Lung microvascular endothelial cell (primary cell): ENCODE results near the gene MMP25. TPM values are rescaled to one million over a fixed set of nuclear protein-coding genes. Genes with fewer than 3 reads are reported as not detected.

Experiments used
- DNase-seq, 2 donors: peaks; one replicate each; pipeline versions ENCODE4 v3.0.0 to v3.0.0-alpha.2; 2010; ENCODE audit warnings: low read depth in 2 of 2
- total RNA-seq: library from RNA; depleted of rRNA; stranded (reverse); fragments of >200 nt; gene quantifications from 2 replicates; pipeline ENCODE4 v1.2.1, GENCODE V29; 2014

MMP25 gene
- total RNA-seq, 1 donor from 2014 or later: under 0.01 TPM

GRCh38 chr16:3091551-3091950 lies 45.2 kb downstream of the MMP25 start:
- no peak for DNase-seq

- DNase-seq: no peak
These were observed 46.2 kb downstream of the MMP25 start for GRCh38 chr16:3092501-3092941.

DNA sequence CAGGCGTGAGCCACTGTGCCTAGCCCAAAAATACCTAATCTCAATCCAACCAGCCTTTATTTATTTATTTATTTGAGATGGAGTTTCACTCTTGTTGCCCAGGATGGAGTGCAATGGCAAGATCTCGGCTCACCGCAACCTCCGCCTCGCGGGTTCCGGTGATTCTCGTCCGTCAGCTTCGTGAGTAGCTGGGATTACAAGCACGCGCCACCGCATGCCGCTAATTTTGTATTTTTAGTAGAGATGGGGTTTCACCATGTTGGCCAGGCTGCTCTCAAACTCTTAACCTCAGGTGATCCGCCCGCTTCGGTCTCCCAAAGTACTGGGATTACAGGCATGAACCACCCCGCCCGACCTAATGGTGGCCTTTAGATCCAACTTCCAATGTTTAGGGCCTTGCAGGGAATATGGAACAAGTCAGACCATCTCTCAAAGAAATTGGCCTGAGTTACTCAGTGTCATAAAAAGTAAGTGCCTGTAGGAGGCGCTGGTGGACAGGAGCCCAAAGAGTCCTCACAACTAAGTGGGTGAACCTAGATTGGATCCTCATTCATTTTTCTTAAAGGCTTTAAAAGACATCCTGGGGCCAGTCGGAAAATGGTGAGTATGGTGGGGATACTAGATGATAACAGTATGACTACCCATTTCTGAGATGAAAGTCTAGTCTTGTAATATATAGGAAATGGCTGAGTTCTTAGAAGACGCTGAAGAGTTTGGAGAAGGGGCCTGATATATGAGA lies 48.1 kb downstream of the MMP25 start:
- peak; percentile 75 for DNase-seq

- peak; percentile 32 to 35 for DNase-seq
These were observed 49.5 kb downstream of the MMP25 start for GRCh38 chr16:3095869-3096268.

DNA sequence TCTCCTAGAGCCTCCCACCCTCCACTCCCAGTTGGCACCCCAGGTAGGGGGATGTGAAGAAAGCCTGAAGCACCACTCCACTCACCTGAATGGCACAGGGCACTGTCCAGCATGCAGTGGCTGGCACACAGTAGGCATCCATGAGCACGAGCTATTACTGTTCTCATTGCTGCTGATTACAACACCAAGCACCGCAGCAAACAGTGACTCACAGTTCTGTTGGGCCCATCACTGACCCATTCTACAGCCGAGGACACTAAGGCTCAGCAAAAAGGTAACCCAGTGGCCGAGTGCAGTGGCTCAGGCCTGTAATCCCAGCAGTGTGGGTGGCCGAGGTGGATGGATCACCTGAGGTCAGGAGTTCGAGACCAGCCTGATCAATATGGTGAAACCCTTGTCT lies 50.0 kb downstream of the MMP25 start:
- no peak for DNase-seq

DNA sequence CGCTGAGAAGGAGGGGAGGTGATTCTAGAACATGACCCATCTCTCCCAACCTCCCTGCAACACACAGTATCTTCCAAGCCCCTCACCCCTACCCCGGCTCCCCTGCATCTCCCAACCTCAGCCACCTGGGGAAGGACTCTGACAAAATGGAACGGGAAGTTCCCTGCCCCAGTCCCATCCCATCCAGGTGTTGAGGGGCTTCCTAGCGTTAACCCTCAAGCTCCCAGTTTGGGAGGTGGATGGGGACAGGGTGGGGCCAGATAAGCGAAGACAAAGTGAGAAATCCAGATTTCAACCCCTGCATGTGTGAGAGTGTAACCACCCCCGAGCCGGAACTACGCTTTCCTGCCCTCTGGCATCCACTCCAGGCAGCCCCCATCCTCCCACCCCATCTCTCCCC lies 50.9 kb downstream of the MMP25 start:
- no peak for DNase-seq

- no peak for DNase-seq
These were observed 52.4 kb downstream of the MMP25 start, which contains the start of gene ZSCAN10 for GRCh38 chr16:3098459-3099394. ZSCAN10 (minus strand) TSS chr16:3099294; CDS start chr16:3092937, 6,357 bp downstream.

DNA sequence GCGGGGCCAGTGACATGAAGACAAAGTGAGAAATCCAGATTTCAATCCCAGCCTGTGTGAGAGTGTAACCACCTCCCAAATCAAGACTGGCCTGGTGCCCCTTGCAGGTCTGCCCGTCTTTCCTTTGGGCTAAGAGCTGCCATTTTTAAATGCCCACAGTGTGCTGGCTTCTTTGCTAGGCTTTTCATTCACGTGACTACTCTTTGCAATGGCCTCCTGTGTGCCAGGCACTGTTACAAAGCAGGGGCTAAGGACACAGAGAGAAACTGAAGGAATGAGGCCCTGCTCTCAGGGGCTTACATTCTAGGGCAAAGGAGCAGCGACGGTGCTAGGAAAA lies 53.0 kb downstream of the MMP25 start:
- no peak for DNase-seq

DNA sequence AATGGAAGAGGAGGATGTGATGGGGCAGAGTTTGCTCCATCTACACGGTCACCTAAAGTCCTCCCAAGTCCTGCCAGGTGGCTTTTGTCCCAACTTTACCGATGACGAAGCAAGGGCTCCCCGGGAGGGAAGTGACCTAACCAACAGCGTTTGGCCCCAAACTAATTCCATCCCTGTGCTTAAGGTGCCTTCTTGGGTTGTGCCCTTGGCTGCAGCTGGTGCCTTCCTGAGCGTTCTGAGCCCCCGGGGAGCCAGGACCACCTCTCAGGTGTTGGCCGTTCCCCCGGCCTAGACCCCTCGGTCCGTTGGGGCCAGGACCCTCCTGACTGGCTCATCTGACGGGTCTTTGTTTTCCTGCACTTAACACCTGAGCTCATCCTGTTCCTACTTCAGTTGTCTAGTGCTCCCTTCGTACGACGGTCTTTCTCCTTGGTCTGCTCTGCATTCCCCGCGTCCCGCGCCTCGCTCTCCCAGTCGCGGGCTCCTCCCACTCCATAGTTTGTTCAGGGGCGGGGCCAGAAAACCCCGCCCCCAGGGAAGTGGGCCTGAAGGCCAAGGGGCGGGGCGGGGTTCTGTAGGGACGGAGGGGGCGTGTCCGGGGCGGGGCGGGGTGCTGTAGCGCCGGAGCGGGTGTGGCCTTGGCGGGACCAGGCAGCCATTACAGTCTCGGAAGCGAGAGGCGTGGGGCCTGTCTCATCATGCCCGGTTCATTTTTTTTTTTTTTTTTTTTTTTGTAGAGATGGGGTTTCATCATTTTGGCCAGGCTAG lies 53.6 kb downstream of the MMP25 start:
- peak; percentile 90 to 93 for DNase-seq

DNA sequence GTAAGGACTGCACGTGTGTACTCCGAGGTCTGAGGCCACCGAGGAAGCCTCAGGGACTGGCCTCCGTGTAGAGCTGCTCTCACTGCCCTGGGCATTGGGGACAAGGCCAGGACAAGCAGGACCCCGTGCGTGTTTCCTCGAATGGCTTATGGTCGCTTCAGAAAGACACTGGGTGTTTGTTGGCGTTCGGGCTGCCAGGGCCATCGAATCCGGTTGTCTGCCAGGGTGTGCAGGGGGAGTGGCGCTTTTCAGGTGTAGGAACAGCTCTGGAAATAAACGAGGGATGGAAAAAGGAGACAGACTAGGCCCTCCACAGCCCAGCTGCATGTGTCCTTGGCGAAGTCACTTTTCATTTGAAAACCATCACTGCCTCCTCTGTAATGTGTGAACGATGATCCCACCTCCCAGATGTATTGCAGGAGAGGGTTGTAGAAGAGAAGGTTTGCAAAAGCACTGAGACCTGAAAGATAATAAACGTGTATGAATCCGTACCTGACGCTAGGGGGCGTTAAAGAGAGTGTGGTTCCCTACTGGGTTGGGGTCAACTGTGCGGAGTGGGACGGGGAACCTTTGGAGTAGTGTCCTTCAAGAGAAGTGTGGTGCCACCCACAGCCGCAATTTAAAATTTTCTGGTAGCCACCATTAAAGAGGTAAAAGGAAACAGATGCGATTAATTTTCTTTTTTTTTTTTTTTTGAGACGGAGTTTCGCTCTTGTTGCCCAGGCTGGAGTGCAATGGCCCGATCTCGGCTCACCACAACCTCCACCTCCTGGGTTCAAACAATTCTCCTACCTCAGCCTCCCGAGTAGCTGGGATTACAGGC lies 54.9 kb downstream of the MMP25 start:
- peak; percentile 52 to 70 for DNase-seq

- peak; percentile 83 to 92 for DNase-seq
These were observed 55.6 kb downstream of the MMP25 start for GRCh38 chr16:3101841-3102470.

DNA sequence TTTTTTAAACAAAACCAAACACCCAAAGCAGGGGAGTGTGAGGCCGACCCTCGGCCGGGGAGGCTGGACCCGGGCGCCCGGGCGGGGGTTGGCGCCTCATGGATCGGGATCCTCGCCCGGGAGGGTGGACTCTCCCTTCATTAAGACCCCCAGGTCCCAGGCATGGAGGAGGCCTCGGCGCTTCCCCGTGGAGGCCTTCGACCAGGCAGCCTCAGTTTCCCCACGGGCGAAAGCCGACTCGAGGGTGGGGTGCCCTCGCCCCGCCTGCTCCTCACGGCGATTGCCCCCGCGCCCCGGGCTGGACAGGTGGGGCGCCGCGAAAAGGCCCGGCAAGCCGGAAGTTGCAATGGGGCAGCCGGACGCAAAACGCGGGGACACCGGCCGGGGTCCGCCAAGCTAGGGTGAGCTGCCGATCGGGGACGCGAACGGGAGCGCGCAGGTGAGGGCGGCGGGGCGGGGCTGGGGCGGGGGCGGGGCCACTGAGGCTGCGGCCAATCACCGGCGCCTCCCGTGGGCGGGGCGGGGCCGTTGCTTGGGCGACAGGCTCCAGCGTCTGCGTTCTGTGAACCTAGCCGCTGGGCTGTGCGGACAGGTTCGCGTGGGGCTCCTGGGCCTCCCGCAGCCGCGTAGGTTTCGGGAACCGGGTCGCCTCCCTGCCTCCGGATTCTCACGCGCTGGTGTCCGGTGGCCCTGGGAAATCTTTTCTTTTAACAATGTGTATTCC lies 60.0 kb downstream of the MMP25 start:
- DNase-seq: peak; percentile 83 to 94

Other genes with a start within 250 kb of the MMP25 start
- gene PRSS41, start 248.1 kb upstream of the MMP25 start, total RNA-seq: not detected in 2 replicates
- gene PRSS21, start 229.3 kb upstream of the MMP25 start, total RNA-seq: 0.40 and 2.2 TPM in 2 replicates
- gene ZG16B, start 216.3 kb upstream of the MMP25 start, total RNA-seq: 0.65 TPM in 1 of 2 replicates, not detected in the other
- not detected in 2 replicates for gene PRSS22, start 188.4 kb upstream of the MMP25 start, total RNA-seq
- 28.3 and 32.1 TPM in 2 replicates for gene FLYWCH2, start 163.3 kb upstream of the MMP25 start, total RNA-seq
- gene FLYWCH1, start 134.6 kb upstream of the MMP25 start, total RNA-seq: 17.7 and 17.9 TPM in 2 replicates
- gene KREMEN2, start 82.3 kb upstream of the MMP25 start, total RNA-seq: not detected in 2 replicates
- 2.6 and 4.1 TPM in 2 replicates for gene PAQR4, start 77.2 kb upstream of the MMP25 start, total RNA-seq
- gene PKMYT1, start 66.1 kb upstream of the MMP25 start, total RNA-seq: 0.99 and 2.0 TPM in 2 replicates
- not detected in 2 replicates for gene CLDN9, start 33.6 kb upstream of the MMP25 start, total RNA-seq
- gene CLDN6, start 28.4 kb upstream of the MMP25 start, total RNA-seq: not detected in 2 replicates
- 44.2 and 54.8 TPM in 2 replicates for gene TNFRSF12A, start 26.2 kb upstream of the MMP25 start, total RNA-seq
- gene HCFC1R1, start 22.6 kb upstream of the MMP25 start, total RNA-seq: 4.6 and 6.1 TPM in 2 replicates
- gene THOC6, start 22.5 kb upstream of the MMP25 start, total RNA-seq: 17.2 and 18.3 TPM in 2 replicates
- not detected in 2 replicates for gene BICDL2, start 9.6 kb upstream of the MMP25 start, total RNA-seq
- 26.2 and 36.6 TPM in 2 replicates for gene IL32, start 19.1 kb downstream of the MMP25 start, total RNA-seq
- under 0.01 TPM in 1 of 2 replicates, not detected in the other for gene ZSCAN10, start 52.7 kb downstream of the MMP25 start, total RNA-seq
- 12.3 and 12.6 TPM in 2 replicates for gene ZNF205, start 66.0 kb downstream of the MMP25 start, total RNA-seq
- 2.8 and 3.2 TPM in 2 replicates for gene ZNF213, start 88.5 kb downstream of the MMP25 start, total RNA-seq
- gene OR1F1, start 141.6 kb downstream of the MMP25 start, total RNA-seq: not detected in 2 replicates
- gene ZNF200, start 188.6 kb downstream of the MMP25 start, total RNA-seq: 7.0 and 10.1 TPM in 2 replicates
- not detected in 2 replicates for gene MEFV, start 210.1 kb downstream of the MMP25 start, total RNA-seq
- gene ZNF263, start 236.9 kb downstream of the MMP25 start, total RNA-seq: 28.5 and 43.5 TPM in 2 replicates